Suppressor macrophage (primary cell): Measurements from ENCODE around the gene EXD3.

Experiments used
- DNase-seq, 4 experiments: peaks; one replicate each; pipeline ENCODE4 v3.0.0-alpha.2; 2020 to 2022

The EXD3 gene

GRCh38 chr9:137409515-137409914 is 13.4 kb downstream of the EXD3 start:
- DNase-seq = no peak

- DNase-seq = no peak
Measured at GRCh38 chr9:137408651-137409405, 14.1 kb downstream of the EXD3 start.

- no peak for DNase-seq
Measured at GRCh38 chr9:137407590-137408300, 15.2 kb downstream of the EXD3 start.

- peak; percentile 71 to 90 (median 81) for DNase-seq
Measured at GRCh38 chr9:137406876-137407589, 15.9 kb downstream of the EXD3 start.

GRCh38 chr9:137406085-137406760 is 16.7 kb downstream of the EXD3 start:
- DNase-seq = no peak

GRCh38 chr9:137405677-137406081 is 17.3 kb downstream of the EXD3 start:
- DNase-seq = peak in 3 of 4 experiments; percentile 22 to 53 (median 41)

- no peak for DNase-seq
Measured at GRCh38 chr9:137404961-137405567, 17.9 kb downstream of the EXD3 start.

- DNase-seq = no peak
Measured at GRCh38 chr9:137403269-137403668, 19.7 kb downstream of the EXD3 start.

GRCh38 chr9:137402746-137403145 is 20.2 kb downstream of the EXD3 start:
- peak; percentile 21 to 55 (median 36) for DNase-seq

- no peak for DNase-seq
Measured at GRCh38 chr9:137398561-137399468, 24.1 kb downstream of the EXD3 start.

- DNase-seq = no peak
Measured at GRCh38 chr9:137397675-137398423, 25.1 kb downstream of the EXD3 start.

GRCh38 chr9:137396634-137397367 is 26.2 kb downstream of the EXD3 start:
- no peak for DNase-seq

GRCh38 chr9:137396227-137396626 is 26.7 kb downstream of the EXD3 start:
- DNase-seq = no peak

GRCh38 chr9:137395666-137396010 is 27.3 kb downstream of the EXD3 start:
- DNase-seq = no peak

- no peak for DNase-seq
Measured at GRCh38 chr9:137394866-137395665, 27.9 kb downstream of the EXD3 start.

GRCh38 chr9:137393176-137394150 is 29.5 kb downstream of the EXD3 start:
- no peak for DNase-seq

GRCh38 chr9:137392232-137393007 is 30.5 kb downstream of the EXD3 start:
- no peak for DNase-seq
